GM21723 (cell line): Measurements from ENCODE around the gene FUCA2.

Source experiments
- ATAC-seq: cut with Tn5 transposase; IDR thresholded peaks from one replicate; pipeline ENCODE4 v1.9.1; 2021; ENCODE audit warnings: mild to moderate bottlenecking, moderate library complexity; ENCODE audit not compliant: unreplicated experiment

Gene FUCA2

GRCh38 chr6:143510991-143511891 is at the start of gene FUCA2:
Gene FUCA2 (minus strand): TSS chr6:143511720. CDS start chr6:143511634, 86 bp downstream.
- peak; percentile 73 for ATAC-seq

GRCh38 chr6:143561105-143561704 is 49.7 kb upstream of the FUCA2 start:
- no peak for ATAC-seq

GRCh38 chr6:143559051-143559660 is 47.6 kb upstream of the FUCA2 start:
- ATAC-seq, result no peak

GRCh38 chr6:143556529-143556928 is 45.0 kb upstream of the FUCA2 start:
- ATAC-seq, result no peak

- no peak for ATAC-seq
Measured at GRCh38 chr6:143555582-143555981, 44.1 kb upstream of the FUCA2 start.

- no peak for ATAC-seq
Measured at GRCh38 chr6:143555071-143555492, 43.6 kb upstream of the FUCA2 start.

GRCh38 chr6:143553337-143553736 is 41.8 kb upstream of the FUCA2 start:
- no peak for ATAC-seq

- ATAC-seq, result no peak
Measured at GRCh38 chr6:143549949-143550268, 38.4 kb upstream of the FUCA2 start.

GRCh38 chr6:143549221-143549948 is 37.9 kb upstream of the FUCA2 start:
- peak; percentile 75 for ATAC-seq

- no peak for ATAC-seq
Measured at GRCh38 chr6:143546599-143546998, 35.1 kb upstream of the FUCA2 start.

GRCh38 chr6:143545976-143546547 is 34.5 kb upstream of the FUCA2 start:
- ATAC-seq, result no peak

- ATAC-seq, result no peak
Measured at GRCh38 chr6:143545165-143545564, 33.6 kb upstream of the FUCA2 start.

- no peak for ATAC-seq
Measured at GRCh38 chr6:143544011-143544696, 32.6 kb upstream of the FUCA2 start.

GRCh38 chr6:143543435-143543834 is 31.9 kb upstream of the FUCA2 start:
- ATAC-seq, result no peak

- ATAC-seq, result no peak
Measured at GRCh38 chr6:143542888-143543287, 31.4 kb upstream of the FUCA2 start.

GRCh38 chr6:143540192-143540591 is 28.7 kb upstream of the FUCA2 start:
- no peak for ATAC-seq

- no peak for ATAC-seq
Measured at GRCh38 chr6:143539734-143540133, 28.2 kb upstream of the FUCA2 start.

- ATAC-seq, result no peak
Measured at GRCh38 chr6:143539106-143539505, 27.6 kb upstream of the FUCA2 start.

- ATAC-seq, result no peak
Measured at GRCh38 chr6:143538374-143538773, 26.9 kb upstream of the FUCA2 start.
